SK-N-SH treated with all-trans-retinoic acid at 6 μM for 48 hours (cell line): ENCODE results near the gene YIF1A.

Experiments
- ATAC-seq: fragments of 200-7000 bp; cut with Tn5 transposase; 3 replicates; pipeline ENCODE4 v1.9.1; 2020; ENCODE audit warnings: mild to moderate bottlenecking, moderate library complexity
- ARNTL ChIP-seq: fragments of 450-650 bp; formaldehyde crosslinking; IDR thresholded peaks from 2 replicates; pipeline ENCODE4 v1.5.0; 2020; ENCODE audit warnings: low read depth, mild to moderate bottlenecking, moderate library complexity, borderline replicate concordance
- BACH2 ChIP-seq: fragments of 250-450 bp; sonication (Bioruptor Pico); IDR thresholded peaks from 2 replicates; pipeline ENCODE4 v1.9.0; 2021; ENCODE audit warnings: mild to moderate bottlenecking, borderline replicate concordance
- CREB5 ChIP-seq: fragments of 250-450 bp; sonication (Bioruptor Pico); IDR thresholded peaks from 2 replicates; pipeline ENCODE4 v1.5.1; 2020; ENCODE audit warnings: low read depth, mild to moderate bottlenecking, moderate library complexity
- CSDC2 ChIP-seq: fragments of 250-450 bp; sonication (Bioruptor Pico); IDR thresholded peaks from 2 replicates; pipeline ENCODE4 v1.5.0; 2020; ENCODE audit warnings: mild to moderate bottlenecking, moderate library complexity
- CSRNP3 ChIP-seq: fragments of 250-450 bp; sonication (Bioruptor Pico); IDR thresholded peaks from 2 replicates; pipeline ENCODE4 v1.5.1; 2021; ENCODE audit warnings: mild to moderate bottlenecking, moderate library complexity
- ESRRG ChIP-seq: fragments of 250-450 bp; sonication (Bioruptor Pico); IDR thresholded peaks from 2 replicates; pipeline ENCODE4 v1.6.1; 2021; ENCODE audit warnings: mild to moderate bottlenecking
- GLIS3 ChIP-seq: fragments of 250-450 bp; sonication (Bioruptor Pico); IDR thresholded peaks from 2 replicates; pipeline ENCODE4 v1.5.0; 2020; ENCODE audit warnings: mild to moderate bottlenecking, moderate library complexity
- ISL1 ChIP-seq: fragments of 250-450 bp; sonication (Bioruptor Pico); IDR thresholded peaks from 2 replicates; pipeline ENCODE4 v2.1.2; 2022; ENCODE audit warnings: mild to moderate bottlenecking, moderate library complexity
- OSR1 ChIP-seq: fragments of 250-450 bp; sonication (Bioruptor Pico); IDR thresholded peaks from 2 replicates; pipeline ENCODE4 v1.8.0; 2022; ENCODE audit warnings: moderate library complexity, mild to moderate bottlenecking, inconsistent platforms
- PATZ1 ChIP-seq: fragments of 250-450 bp; sonication (Bioruptor Pico); IDR thresholded peaks from 2 replicates; pipeline ENCODE4 v1.8.0; 2020; ENCODE audit warnings: mild to moderate bottlenecking, moderate library complexity, borderline replicate concordance
- PPARA ChIP-seq: fragments of 250-450 bp; sonication (Bioruptor Pico); IDR thresholded peaks from 2 replicates; pipeline ENCODE4 v1.5.0; 2020; ENCODE audit warnings: mild to moderate bottlenecking, borderline replicate concordance
- RARB ChIP-seq: fragments of 250-450 bp; sonication (Bioruptor Pico); IDR thresholded peaks from 2 replicates; pipeline ENCODE4 v1.8.0; 2021; ENCODE audit warnings: mild to moderate bottlenecking, moderate library complexity
- SNAI2 ChIP-seq: fragments of 250-450 bp; sonication (Bioruptor Pico); IDR thresholded peaks from 2 replicates; pipeline ENCODE4 v1.5.0; 2020; ENCODE audit warnings: mild to moderate bottlenecking, moderate library complexity
- TCF4 ChIP-seq: fragments of 250-450 bp; sonication (Bioruptor Pico); IDR thresholded peaks from 2 replicates; pipeline ENCODE4 v1.8.0; 2021; ENCODE audit warnings: mild to moderate bottlenecking, moderate library complexity, borderline replicate concordance
- TSHZ2 ChIP-seq: fragments of 250-450 bp; sonication (Bioruptor Pico); IDR thresholded peaks from 2 replicates; pipeline ENCODE4 v1.5.0; 2020; ENCODE audit warnings: mild to moderate bottlenecking, moderate library complexity
- ZC3H10 ChIP-seq: fragments of 250-450 bp; sonication (Bioruptor Pico); IDR thresholded peaks from 2 replicates; pipeline ENCODE4 v1.5.1; 2021; ENCODE audit warnings: mild to moderate bottlenecking, moderate library complexity
- ZFP3 ChIP-seq: fragments of 250-450 bp; sonication (Bioruptor Pico); IDR thresholded peaks from 2 replicates; pipeline ENCODE4 v1.5.0; 2020; ENCODE audit warnings: mild to moderate bottlenecking, moderate library complexity
- ZFP30 ChIP-seq: fragments of 450-650 bp; formaldehyde crosslinking; IDR thresholded peaks from 2 replicates; pipeline ENCODE4 v1.5.0; 2022; ENCODE audit warnings: mild to moderate bottlenecking, moderate library complexity
- ZNF565 ChIP-seq: fragments of 450-650 bp; formaldehyde crosslinking; conservative IDR thresholded peaks from 2 replicates; pipeline ENCODE4 v1.5.0; 2020; ENCODE audit warnings: low read depth, mild to moderate bottlenecking, moderate library complexity
- ZNF70 ChIP-seq: fragments of 450-650 bp; formaldehyde crosslinking; IDR thresholded peaks from 2 replicates; pipeline ENCODE4 v1.5.0; 2020; ENCODE audit warnings: mild to moderate bottlenecking, moderate library complexity
- ZNF8 ChIP-seq: fragments of 450-650 bp; formaldehyde crosslinking; IDR thresholded peaks from 2 replicates; pipeline ENCODE4 v1.5.0; 2020; ENCODE audit warnings: mild to moderate bottlenecking, moderate library complexity

The YIF1A gene

GRCh38 chr11:66281001-66281400, 7.9 kb downstream of the YIF1A start:
- no peak for ATAC-seq
- TF ChIP-seq SNAI2, result no peak
- no peak for TF ChIP-seq ZC3H10
- no peak for TF ChIP-seq PATZ1 (CRISPR knock-in tag)
- TF ChIP-seq ZNF8 (CRISPR knock-in tag), result no peak
- TF ChIP-seq PPARA (CRISPR knock-in tag), result no peak
- no peak for TF ChIP-seq TCF4 (CRISPR knock-in tag)
- TF ChIP-seq ESRRG (CRISPR knock-in tag), result no peak
- TF ChIP-seq ARNTL (CRISPR knock-in tag), result no peak
- no peak for TF ChIP-seq ZFP3 (CRISPR knock-in tag)
- TF ChIP-seq ISL1 (CRISPR knock-in tag), result no peak
- TF ChIP-seq CSDC2 (CRISPR knock-in tag), result no peak
- TF ChIP-seq CREB5 (CRISPR knock-in tag), result no peak
- TF ChIP-seq RARB (CRISPR knock-in tag), result no peak
- TF ChIP-seq ZFP30, result no peak

- ATAC-seq, result no peak
- no peak for TF ChIP-seq ZNF70 (CRISPR knock-in tag)
- no peak for TF ChIP-seq ESRRG (CRISPR knock-in tag)
- TF ChIP-seq ZFP3 (CRISPR knock-in tag), result no peak
- TF ChIP-seq TCF4 (CRISPR knock-in tag), result no peak
- no peak for TF ChIP-seq PATZ1 (CRISPR knock-in tag)
- TF ChIP-seq RARB (CRISPR knock-in tag), result no peak
- no peak for TF ChIP-seq ZNF565 (CRISPR knock-in tag)
- TF ChIP-seq ZNF8 (CRISPR knock-in tag), result no peak
- no peak for TF ChIP-seq BACH2 (CRISPR knock-in tag)
- TF ChIP-seq OSR1, result no peak
Measured at GRCh38 chr11:66280428-66280827, 8.5 kb downstream of the YIF1A start.

- no peak for ATAC-seq
- TF ChIP-seq ZNF70 (CRISPR knock-in tag), result no peak
- TF ChIP-seq CSDC2 (CRISPR knock-in tag), result no peak
- TF ChIP-seq BACH2 (CRISPR knock-in tag), result no peak
- TF ChIP-seq ZNF565 (CRISPR knock-in tag), result no peak
- TF ChIP-seq CSRNP3, result no peak
- TF ChIP-seq TSHZ2, result no peak
- no peak for TF ChIP-seq ZFP3 (CRISPR knock-in tag)
- TF ChIP-seq ESRRG (CRISPR knock-in tag), result no peak
- no peak for TF ChIP-seq RARB (CRISPR knock-in tag)
- TF ChIP-seq ISL1 (CRISPR knock-in tag), result no peak
- TF ChIP-seq OSR1, result no peak
- no peak for TF ChIP-seq GLIS3 (CRISPR knock-in tag)
- no peak for TF ChIP-seq PPARA (CRISPR knock-in tag)
- no peak for TF ChIP-seq SNAI2
- no peak for TF ChIP-seq ZFP30
Measured at GRCh38 chr11:66279092-66279734, 9.7 kb downstream of the YIF1A start.
